HG03108 (cell line): ENCODE results near the gene PKIG.
"Not testable (repeated sequence)": the region's sequence is repeated elsewhere in the genome, so short reads cannot be mapped to it uniquely, and the experiment has no call there.

ENCODE experiments used
- ATAC-seq: cut with Tn5 transposase; IDR thresholded peaks from one replicate; pipeline ENCODE4 v1.9.1; 2021; ENCODE audit warnings: moderate library complexity; ENCODE audit not compliant: unreplicated experiment

Gene PKIG

GRCh38 chr20:44582311-44583025 lies at the start of gene PKIG:
Gene PKIG, plus strand, starts transcription at chr20:44582579. Its CDS starts 31,978 bp downstream, at chr20:44614557.
- ATAC-seq = no peak

GRCh38 chr20:44532981-44533331 lies 49.4 kb upstream of the PKIG start:
- ATAC-seq = no peak

GRCh38 chr20:44533928-44534327 lies 48.5 kb upstream of the PKIG start:
- ATAC-seq = no peak

- no peak for ATAC-seq
These were observed 46.2 kb upstream of the PKIG start for GRCh38 chr20:44536175-44536574.

GRCh38 chr20:44537993-44538392 lies 44.4 kb upstream of the PKIG start:
- no peak for ATAC-seq

- no peak for ATAC-seq
These were observed 41.5 kb upstream of the PKIG start for GRCh38 chr20:44540834-44541233.

- no peak for ATAC-seq
These were observed 40.4 kb upstream of the PKIG start for GRCh38 chr20:44541992-44542391.

GRCh38 chr20:44542890-44543289 lies 39.5 kb upstream of the PKIG start:
- no peak for ATAC-seq

GRCh38 chr20:44543358-44543757 lies 39.0 kb upstream of the PKIG start:
- no peak for ATAC-seq

GRCh38 chr20:44544263-44544662 lies 38.1 kb upstream of the PKIG start:
- ATAC-seq = no peak

GRCh38 chr20:44547419-44547818 lies 35.0 kb upstream of the PKIG start:
- ATAC-seq = no peak

- no peak for ATAC-seq
These were observed 33.3 kb upstream of the PKIG start for GRCh38 chr20:44549123-44549522.

- ATAC-seq = no peak
These were observed 30.3 kb upstream of the PKIG start for GRCh38 chr20:44552050-44552449.

- no peak for ATAC-seq
These were observed 29.8 kb upstream of the PKIG start for GRCh38 chr20:44552568-44552949.

- ATAC-seq = no peak
These were observed 29.1 kb upstream of the PKIG start for GRCh38 chr20:44552950-44553908.

- no peak for ATAC-seq
These were observed 23.1 kb upstream of the PKIG start for GRCh38 chr20:44559302-44559701.

- no peak for ATAC-seq
These were observed 22.1 kb upstream of the PKIG start for GRCh38 chr20:44560229-44560628.

- not testable (repeated sequence) for ATAC-seq
These were observed 21.6 kb upstream of the PKIG start for GRCh38 chr20:44560818-44561217.

GRCh38 chr20:44561876-44562275 lies 20.5 kb upstream of the PKIG start:
- ATAC-seq = no peak

GRCh38 chr20:44566018-44566417 lies 16.4 kb upstream of the PKIG start:
- ATAC-seq = no peak

- ATAC-seq = no peak
These were observed 15.6 kb upstream of the PKIG start for GRCh38 chr20:44566811-44567210.

- no peak for ATAC-seq
These were observed 12.0 kb upstream of the PKIG start for GRCh38 chr20:44570367-44570766.
